Neural cell (in vitro differentiated cells): Measurements from ENCODE around the gene SAMD4A.

Experiments
- CTCF ChIP-seq: fragments of 450-650 bp; IDR thresholded peaks from 2 replicates; pipeline ENCODE4 v1.5.1; 2014; ENCODE audit warnings: antibody characterized with exemption, mild to moderate bottlenecking, moderate library complexity; ENCODE audit not compliant: poor library complexity, severe bottlenecking
- POLR2AphosphoS5 ChIP-seq: IDR thresholded peaks from 2 replicates; pipeline ENCODE4 v1.6.1; 2012

GRCh38 chr14:54639611-54640010 lies 72.7 kb downstream of the SAMD4A start:
- TF ChIP-seq POLR2AphosphoS5 (no peak), CTCF (no peak)
